ENCODE measurements around the gene P4HA1. TPM values are rescaled to one million over a fixed set of nuclear protein-coding genes. Genes with fewer than 3 reads are reported as not detected.
"Not testable (repeated sequence)": the region's sequence is repeated elsewhere in the genome, so short reads cannot be mapped to it uniquely, and the experiment has no call there.

P4HA1 gene
- total and polyA plus RNA-seq, 12 donors, result 17.3 to 67.3 (median 49.2) TPM

DNA sequence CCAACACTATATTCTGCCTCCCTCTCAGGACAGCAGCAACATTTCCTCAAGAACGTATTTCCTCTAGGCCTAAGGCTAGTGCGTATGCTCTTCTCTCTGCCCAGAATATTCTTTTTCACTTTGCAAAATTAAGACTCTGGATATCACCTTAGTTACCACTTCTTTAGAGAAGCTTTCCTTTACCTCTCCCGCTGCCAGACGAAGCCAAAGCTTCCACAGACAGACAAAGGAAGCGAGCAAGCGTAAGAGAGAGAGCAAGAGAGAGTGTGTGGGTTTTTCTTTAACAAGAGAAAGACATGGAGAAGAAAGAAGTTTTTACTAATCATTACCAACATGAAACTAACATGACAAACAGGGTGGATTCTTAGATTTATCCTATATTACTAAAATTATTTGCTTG is 64.1 kb downstream of the P4HA1 start:
- WGBS, 2 donors, result 96 to 97% methylated on average over 6 of the region's 6 CpGs
- H3K4me3 ChIP-seq, result no peak overlapping the region
- intact Hi-C loops (cut with DNase I), result loop anchor here in 1 of 10 donors (10.0 kb wide), 1 partner anchor 102 kb away; no protein-coding TSS in a partner anchor
- no peak overlapping the region for H3K27ac ChIP-seq
- no peak for ATAC-seq
- TF ChIP-seq, protein P1, sequence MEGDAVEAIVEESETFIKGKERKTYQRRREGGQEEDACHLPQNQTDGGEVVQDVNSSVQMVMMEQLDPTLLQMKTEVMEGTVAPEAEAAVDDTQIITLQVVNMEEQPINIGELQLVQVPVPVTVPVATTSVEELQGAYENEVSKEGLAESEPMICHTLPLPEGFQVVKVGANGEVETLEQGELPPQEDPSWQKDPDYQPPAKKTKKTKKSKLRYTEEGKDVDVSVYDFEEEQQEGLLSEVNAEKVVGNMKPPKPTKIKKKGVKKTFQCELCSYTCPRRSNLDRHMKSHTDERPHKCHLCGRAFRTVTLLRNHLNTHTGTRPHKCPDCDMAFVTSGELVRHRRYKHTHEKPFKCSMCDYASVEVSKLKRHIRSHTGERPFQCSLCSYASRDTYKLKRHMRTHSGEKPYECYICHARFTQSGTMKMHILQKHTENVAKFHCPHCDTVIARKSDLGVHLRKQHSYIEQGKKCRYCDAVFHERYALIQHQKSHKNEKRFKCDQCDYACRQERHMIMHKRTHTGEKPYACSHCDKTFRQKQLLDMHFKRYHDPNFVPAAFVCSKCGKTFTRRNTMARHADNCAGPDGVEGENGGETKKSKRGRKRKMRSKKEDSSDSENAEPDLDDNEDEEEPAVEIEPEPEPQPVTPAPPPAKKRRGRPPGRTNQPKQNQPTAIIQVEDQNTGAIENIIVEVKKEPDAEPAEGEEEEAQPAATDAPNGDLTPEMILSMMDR (IDR thresholded peaks at IDR 0.05), result no peak
- no peaks in the 10 kb centered on the region for H3K9me3 ChIP-seq
- peaks cover 0 to 6% (median 0%) of the 10 kb centered on the region in 9 donors for H3K4me1 ChIP-seq
- H3K27me3 ChIP-seq, result no peaks in the 10 kb centered on the region
- peaks cover 0 to 99% (median 27%) of the 10 kb centered on the region in 9 donors for H3K36me3 ChIP-seq
- no peak for DNase-seq

DNA sequence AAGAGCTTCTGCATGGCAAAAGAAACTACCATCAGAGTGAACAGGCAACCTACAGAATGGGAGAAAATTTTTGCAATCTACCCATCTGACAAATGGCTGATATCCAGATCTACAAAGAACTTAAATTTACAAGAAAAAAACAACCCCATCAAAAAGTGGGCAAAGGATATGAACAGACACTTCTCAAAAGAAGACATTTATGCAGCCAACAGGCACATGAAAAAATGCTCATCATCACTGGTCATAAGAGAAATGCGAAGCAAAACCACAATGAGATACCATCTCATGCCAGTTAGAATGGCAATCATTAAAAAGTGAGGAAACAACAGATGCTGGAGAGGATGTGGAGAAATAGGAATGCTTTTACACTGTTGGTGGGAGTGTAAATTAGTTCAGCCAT is 70.0 kb downstream of the P4HA1 start:
- H3K27me3 ChIP-seq; H3K27ac ChIP-seq; ATAC-seq; intact Hi-C loops (cut with DNase I); H3K4me1 ChIP-seq; H3K4me3 ChIP-seq; DNase-seq; H3K9me3 ChIP-seq: not testable (repeated sequence)
- 100% methylated on average over 1 of the region's 1 CpG for WGBS, 2 donors
- H3K36me3 ChIP-seq, result peaks cover 0 to 84% (median 26%) of the 10 kb centered on the region in 9 donors

DNA sequence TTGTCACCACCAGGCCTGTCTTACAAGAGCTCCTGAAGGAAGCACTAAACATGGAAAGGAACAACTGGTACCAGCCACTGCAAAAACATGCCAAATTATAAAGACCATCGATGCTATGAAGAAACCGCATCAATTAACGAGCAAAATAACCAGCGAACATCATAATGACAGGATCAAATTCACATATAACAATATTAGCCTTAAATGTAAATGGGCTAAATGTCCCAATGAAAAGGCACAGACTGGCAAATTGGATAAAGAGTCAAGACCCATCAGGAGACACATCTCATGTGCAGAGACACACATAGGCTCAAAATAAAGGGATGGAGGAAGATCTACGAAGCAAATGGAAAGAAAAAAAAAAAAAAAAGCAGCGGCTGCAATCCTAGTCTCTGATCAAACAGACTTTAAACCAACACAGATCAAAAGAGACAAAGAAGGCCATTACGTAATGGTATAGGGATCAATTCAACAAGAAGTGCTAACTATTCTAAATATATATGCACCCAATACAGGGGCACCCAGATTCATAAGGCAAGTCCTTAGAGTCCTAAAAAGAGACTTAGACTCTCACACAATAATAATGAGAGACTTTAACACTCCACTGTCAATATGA is 73.1 kb downstream of the P4HA1 start:
- ATAC-seq; H3K27me3 ChIP-seq; H3K4me3 ChIP-seq; H3K27ac ChIP-seq; intact Hi-C loops (cut with DNase I); DNase-seq: not testable (repeated sequence)
- 98% methylated on average over 7 of the region's 7 CpGs for WGBS, 2 donors
- H3K4me1 ChIP-seq, result peaks cover 3 to 32% (median 21%) of the 10 kb centered on the region in 9 donors
- peaks cover 0 to 11% (median 0%) of the 10 kb centered on the region in 11 donors for H3K9me3 ChIP-seq
- peaks cover 0 to 73% (median 8%) of the 10 kb centered on the region in 9 donors for H3K36me3 ChIP-seq

DNA sequence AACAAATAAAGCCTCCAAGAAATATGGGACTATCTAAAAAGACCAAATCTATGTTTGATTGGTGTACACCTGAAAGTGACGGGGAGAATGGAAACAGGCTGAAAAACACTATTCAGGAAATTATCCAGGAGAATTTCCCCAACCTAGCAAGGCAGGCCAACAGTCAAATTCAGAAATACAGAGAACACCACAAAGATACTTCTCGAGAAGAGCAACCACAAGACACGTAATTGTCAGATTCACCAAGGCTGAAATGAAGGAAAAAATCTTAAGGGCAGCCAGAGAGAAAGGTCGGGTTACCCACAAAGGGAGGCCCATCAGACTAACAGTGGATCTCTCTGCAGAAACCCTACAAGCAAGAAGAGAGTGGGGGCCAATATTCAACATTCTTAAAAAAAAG is 73.7 kb downstream of the P4HA1 start:
- Histone ChIP-seq H3K9me3 (peaks cover 0 to 11% (median 0%) of the 10 kb centered on the region in 11 donors), H3K4me1 (peaks cover 7 to 38% (median 27%) of the 10 kb centered on the region in 9 donors), H3K36me3 (peaks cover 0 to 72% (median 5%) of the 10 kb centered on the region in 9 donors)
- H3K27ac ChIP-seq; H3K27me3 ChIP-seq; ATAC-seq; DNase-seq; intact Hi-C loops (cut with DNase I); H3K4me3 ChIP-seq: not testable (repeated sequence)
- whole genome bisulfite sequencing, 2 donors, result 91% methylated on average over 4 of the region's 4 CpGs

DNA sequence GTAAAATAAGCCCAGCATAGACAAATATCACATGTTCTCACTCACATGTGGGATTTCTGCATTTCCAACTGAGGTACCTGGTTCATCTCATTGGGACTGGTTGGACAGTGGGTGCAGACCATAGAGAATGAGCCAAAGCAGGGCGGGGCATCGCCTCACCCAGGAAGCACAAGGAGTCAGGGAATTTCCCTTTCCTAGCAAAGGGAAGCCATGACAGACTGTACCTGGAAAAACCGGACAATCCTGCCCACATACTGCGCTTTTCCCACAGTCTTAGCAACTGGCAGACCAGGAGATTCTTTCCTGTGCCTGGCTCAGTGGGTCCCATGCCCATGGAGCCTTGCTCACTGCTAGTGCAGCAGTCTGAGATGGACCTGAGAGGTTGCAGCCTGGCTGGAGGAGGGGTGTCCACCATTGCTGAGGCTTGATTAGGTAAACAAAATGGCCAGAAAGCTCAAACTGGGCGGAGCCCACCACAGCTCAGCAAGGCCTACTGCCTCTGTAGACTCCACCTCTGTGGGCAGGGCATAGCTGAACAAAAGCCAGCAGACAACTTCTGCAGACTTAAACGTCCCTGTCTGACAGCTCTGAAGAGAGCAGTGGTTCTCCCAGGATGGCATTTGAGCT is 75.0 kb downstream of the P4HA1 start:
- H3K4me3 ChIP-seq; DNase-seq; ATAC-seq; intact Hi-C loops (cut with DNase I); H3K27me3 ChIP-seq; H3K27ac ChIP-seq: not testable (repeated sequence)
- H3K9me3 ChIP-seq, result peaks cover 0 to 11% (median 0%) of the 10 kb centered on the region in 11 donors
- WGBS, 2 donors, result 74 to 82% methylated on average over 6 of the region's 6 CpGs
- H3K4me1 ChIP-seq, result peaks cover 7 to 46% (median 33%) of the 10 kb centered on the region in 9 donors
- H3K36me3 ChIP-seq, result peaks cover 0 to 73% (median under 1%) of the 10 kb centered on the region in 9 donors

DNA sequence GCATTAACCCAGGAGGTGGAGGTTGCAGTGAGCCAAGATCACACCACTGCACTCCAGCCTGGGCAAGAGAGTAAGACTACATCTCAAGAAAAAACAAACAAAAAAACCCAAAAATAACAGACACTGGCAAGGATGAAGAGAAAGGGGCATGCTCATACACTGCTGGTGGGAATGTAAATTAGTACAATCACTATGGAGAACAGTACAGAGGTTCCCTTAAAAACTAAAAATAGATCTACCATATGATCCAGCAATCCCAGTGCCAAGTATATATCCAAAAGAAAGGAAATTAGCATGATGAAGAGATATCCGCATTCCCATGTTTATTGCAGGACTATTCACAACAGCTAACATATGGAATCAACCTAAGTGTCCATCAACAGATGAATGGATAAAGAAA is 75.6 kb downstream of the P4HA1 start:
- intact Hi-C loops (cut with DNase I), result no loop called here
- peak in 1 of 8 donors; percentile 51 for ATAC-seq

More for the DNA sequence above, 75.6 kb downstream of the P4HA1 start:
- Histone ChIP-seq H3K36me3 (peaks cover 0 to 73% (median 7%) of the 10 kb centered on the region in 9 donors), H3K27me3 (no peaks in the 10 kb centered on the region), H3K4me3 (no peak overlapping the region), H3K9me3 (peaks cover 0 to 11% (median 0%) of the 10 kb centered on the region in 11 donors), H3K4me1 (peaks cover 7 to 46% (median 33%) of the 10 kb centered on the region in 9 donors), H3K27ac (no peak overlapping the region)
- TF ChIP-seq, protein P1 (IDR thresholded peaks at IDR 0.05), result no peak
- WGBS, 2 donors, result 95% methylated on average over 1 of the region's 1 CpG
- DNase-seq, result no peak

Data from heart right ventricle (tissue), 16 donors.